HUES48 (cell line): ENCODE data around the gene DST.
"Not testable (repeated sequence)": the region's sequence is repeated elsewhere in the genome, so short reads cannot be mapped to it uniquely, and the experiment has no call there.

Experiments
- H3K27ac ChIP-seq: one replicate; pipeline ENCODE4 v1.7.0; 2013; ENCODE audit warnings: low read depth, low read length, inconsistent platforms
- H3K27me3 ChIP-seq: 2 replicates; pipeline ENCODE4 v1.6.1; 2013; ENCODE audit warnings: mild to moderate bottlenecking, low read length; ENCODE audit not compliant: control insufficient read depth, insufficient read depth
- H3K36me3 ChIP-seq: 2 replicates; pipeline ENCODE4 v1.6.1; 2013; ENCODE audit warnings: low read length; ENCODE audit not compliant: control insufficient read depth, insufficient read depth
- H3K4me1 ChIP-seq: 2 replicates; pipeline ENCODE4 v1.6.1; 2013; ENCODE audit warnings: mild to moderate bottlenecking, low read length; ENCODE audit not compliant: control insufficient read depth, insufficient read depth
- H3K4me3 ChIP-seq: 2 replicates; pipeline ENCODE4 v1.5.1; 2013; ENCODE audit warnings: mild to moderate bottlenecking, low read depth, low read length
- H3K9ac ChIP-seq: 2 replicates; pipeline ENCODE4 v1.6.1; 2013; ENCODE audit warnings: mild to moderate bottlenecking, low read depth, low read length, moderate library complexity
- H3K9me3 ChIP-seq: 2 replicates; pipeline ENCODE4 v1.6.1; 2013; ENCODE audit warnings: low read length; ENCODE audit not compliant: control insufficient read depth, insufficient read depth

The DST gene

GRCh38 chr6:56570413-56571359 is 72.0 kb downstream of the DST start:
- Histone ChIP-seq H3K36me3 (peaks cover 62% of the 10 kb centered on the region), H3K9me3 (no peaks in the 10 kb centered on the region), H3K27me3 (no peaks in the 10 kb centered on the region), H3K4me3 (no peak overlapping the region), H3K9ac (no peak overlapping the region), H3K27ac (no peak overlapping the region), H3K4me1 (peaks cover 4% of the 10 kb centered on the region; the same call in 1 of the 2 replicates)

GRCh38 chr6:56567501-56567900 is 75.2 kb downstream of the DST start:
- H3K27me3 ChIP-seq = no peaks in the 10 kb centered on the region
- no peak overlapping the region for H3K9ac ChIP-seq
- peaks cover 49% of the 10 kb centered on the region for H3K36me3 ChIP-seq
- H3K4me3 ChIP-seq = no peak overlapping the region
- peaks cover 4% of the 10 kb centered on the region; the same call in 1 of the 2 replicates for H3K4me1 ChIP-seq
- no peak overlapping the region for H3K27ac ChIP-seq
- no peaks in the 10 kb centered on the region for H3K9me3 ChIP-seq

GRCh38 chr6:56562730-56563129 is 80.0 kb downstream of the DST start:
- not testable (repeated sequence) for H3K4me3 ChIP-seq, H3K9me3 ChIP-seq, H3K4me1 ChIP-seq, H3K27me3 ChIP-seq, H3K9ac ChIP-seq, H3K27ac ChIP-seq
- H3K36me3 ChIP-seq = peaks cover 57% of the 10 kb centered on the region

- Histone ChIP-seq H3K27ac (no peak overlapping the region), H3K36me3 (peaks cover 95% of the 10 kb centered on the region), H3K9me3 (no peaks in the 10 kb centered on the region), H3K4me1 (no peaks in the 10 kb centered on the region), H3K4me3 (no peak overlapping the region), H3K9ac (no peak overlapping the region), H3K27me3 (no peaks in the 10 kb centered on the region)
These were observed 85.7 kb downstream of the DST start for GRCh38 chr6:56556751-56557540.

- Histone ChIP-seq H3K9me3 (no peaks in the 10 kb centered on the region), H3K27ac (no peak overlapping the region), H3K9ac (no peak overlapping the region), H3K36me3 (peaks cover 93% of the 10 kb centered on the region), H3K27me3 (no peaks in the 10 kb centered on the region), H3K4me1 (no peaks in the 10 kb centered on the region), H3K4me3 (no peak overlapping the region)
These were observed 87.2 kb downstream of the DST start for GRCh38 chr6:56555438-56555872.

GRCh38 chr6:56552187-56553130 is 90.2 kb downstream of the DST start:
- peaks cover 63% of the 10 kb centered on the region for H3K36me3 ChIP-seq
- no peaks in the 10 kb centered on the region for H3K9me3 ChIP-seq
- no peak overlapping the region for H3K27ac ChIP-seq
- no peaks in the 10 kb centered on the region for H3K4me1 ChIP-seq
- H3K9ac ChIP-seq = no peak overlapping the region
- no peak overlapping the region for H3K4me3 ChIP-seq
- no peaks in the 10 kb centered on the region for H3K27me3 ChIP-seq

GRCh38 chr6:56551409-56552120 is 91.1 kb downstream of the DST start:
- H3K4me1 ChIP-seq = 0 out of 2 replicates have a peak, but pooled peaks cover 3% of the 10 kb centered on the region
- no peak overlapping the region for H3K27ac ChIP-seq
- H3K9me3 ChIP-seq = no peaks in the 10 kb centered on the region
- H3K36me3 ChIP-seq = peaks cover 54% of the 10 kb centered on the region
- no peaks in the 10 kb centered on the region for H3K27me3 ChIP-seq
- no peak overlapping the region for H3K4me3 ChIP-seq
- no peak overlapping the region for H3K9ac ChIP-seq

GRCh38 chr6:56550301-56550700 is 92.4 kb downstream of the DST start:
- Histone ChIP-seq H3K27me3 (no peaks in the 10 kb centered on the region), H3K27ac (no peak overlapping the region)

GRCh38 chr6:56549014-56549413 is 93.7 kb downstream of the DST start:
- Histone ChIP-seq H3K9ac (no peak overlapping the region), H3K27me3 (no peaks in the 10 kb centered on the region), H3K4me1 (peaks cover 8% of the 10 kb centered on the region; the same call in 1 of the 2 replicates), H3K4me3 (no peak overlapping the region), H3K36me3 (peaks cover 30% of the 10 kb centered on the region), H3K27ac (no peak overlapping the region), H3K9me3 (no peaks in the 10 kb centered on the region)

More at GRCh38 chr6:56550301-56550700, 92.4 kb downstream of the DST start:
- H3K4me3 ChIP-seq = no peak overlapping the region
- 0 out of 2 replicates have a peak, but pooled peaks cover 3% of the 10 kb centered on the region for H3K4me1 ChIP-seq
- H3K9me3 ChIP-seq = no peaks in the 10 kb centered on the region
- no peak overlapping the region for H3K9ac ChIP-seq
- H3K36me3 ChIP-seq = peaks cover 41% of the 10 kb centered on the region

GRCh38 chr6:56547687-56548086 is 95.0 kb downstream of the DST start:
- Histone ChIP-seq H3K4me1 (peaks cover 11% of the 10 kb centered on the region; the same call in 1 of the 2 replicates), H3K36me3 (peaks cover 19% of the 10 kb centered on the region), H3K9ac (no peak overlapping the region), H3K4me3 (no peak overlapping the region), H3K27me3 (no peaks in the 10 kb centered on the region), H3K27ac (no peak overlapping the region), H3K9me3 (no peaks in the 10 kb centered on the region)
